Measurements from ENCODE around the gene AGAP1.

Gene AGAP1

DNA sequence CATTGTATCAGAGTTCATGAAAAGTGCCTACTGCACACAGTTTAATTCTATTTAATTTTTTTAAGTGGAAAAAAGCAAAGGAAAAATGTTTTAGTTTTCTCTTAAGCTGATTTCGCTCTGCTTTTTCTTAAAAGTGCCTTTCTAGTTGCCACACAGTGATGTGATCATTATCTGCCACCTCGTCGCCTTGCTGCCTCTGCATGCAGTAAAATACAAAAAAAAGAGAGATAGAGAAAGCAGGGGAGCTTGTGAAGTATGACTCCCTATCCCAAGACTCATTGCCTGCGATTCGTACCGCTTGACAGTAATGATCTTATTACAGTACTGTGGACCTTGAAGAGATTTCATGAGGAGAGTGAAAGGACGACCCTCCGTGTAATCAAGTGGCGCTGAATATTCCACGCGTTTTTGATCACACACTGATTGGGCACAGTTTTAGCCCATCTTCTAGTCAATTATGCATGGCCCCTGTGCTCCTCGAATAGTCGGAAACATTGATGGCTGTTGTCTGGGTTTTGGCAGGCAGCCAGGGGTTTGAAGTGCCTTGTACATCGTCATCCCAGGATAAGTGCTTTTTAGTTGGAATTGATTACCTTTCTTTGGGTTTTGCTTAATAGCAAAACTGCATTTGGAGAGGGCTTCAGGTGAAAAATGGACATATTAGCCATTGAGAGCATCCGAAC, 486.1 kb downstream of the AGAP1 start:
- DNase-seq, result no peak

DNA sequence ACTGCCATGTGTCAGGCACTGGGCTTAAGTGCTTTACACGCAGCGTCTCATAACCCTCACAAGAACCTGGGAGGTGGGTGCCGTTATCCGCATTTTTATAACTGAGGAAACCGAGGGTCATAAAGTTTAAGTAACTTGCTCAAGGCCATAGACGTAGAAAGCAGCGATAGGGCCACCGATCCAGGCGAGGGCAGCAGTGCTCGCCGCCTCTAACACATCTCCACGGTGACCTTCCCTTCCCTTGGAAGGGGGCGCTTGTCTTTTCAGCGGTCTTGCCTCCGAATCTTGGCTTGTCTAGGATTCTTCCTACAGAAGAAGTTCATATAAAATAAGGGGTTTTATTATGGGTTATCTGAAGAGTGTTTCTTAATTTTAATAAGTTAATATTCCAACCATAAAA, 487.8 kb downstream of the AGAP1 start:
- no peak for DNase-seq

DNA sequence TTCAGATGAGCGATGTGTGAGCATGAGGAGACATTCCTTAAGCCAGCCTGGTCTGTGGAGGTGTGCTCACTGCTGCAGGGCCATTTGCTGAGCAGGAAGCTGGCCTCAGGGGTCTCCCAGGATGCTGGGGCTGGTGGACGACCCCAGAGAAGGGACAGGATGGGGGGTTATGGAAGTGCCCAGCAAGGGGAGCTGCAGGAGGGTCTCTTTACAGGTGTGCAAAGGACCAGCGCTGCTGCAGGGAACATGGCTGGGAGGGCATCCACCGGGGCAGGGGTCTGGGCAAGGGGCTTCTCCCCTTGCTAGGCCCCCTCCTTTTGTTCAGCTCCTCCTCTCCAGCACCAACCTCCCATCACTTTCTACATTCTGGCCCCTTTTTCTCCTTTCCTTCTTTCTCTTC, 489.2 kb downstream of the AGAP1 start:
- DNase-seq, result no peak

DNA sequence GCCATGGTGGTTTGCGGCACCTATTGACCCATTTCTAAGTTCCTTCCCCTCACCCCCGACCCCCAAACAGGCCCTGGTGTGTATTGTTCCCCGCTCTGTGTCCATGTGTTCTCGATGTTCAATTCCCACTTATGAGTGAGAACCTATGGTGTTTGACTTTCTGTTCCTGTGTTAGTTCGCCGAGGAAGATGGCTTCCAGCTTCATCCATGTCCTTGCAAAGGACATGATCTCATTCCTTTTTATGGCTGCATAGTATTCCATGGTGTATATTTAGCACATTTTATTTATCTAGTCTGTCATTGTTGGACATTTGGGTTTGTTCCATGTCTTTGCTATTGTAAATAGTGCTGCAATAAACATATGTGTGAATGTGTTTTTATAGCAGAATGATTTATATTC, 490.7 kb downstream of the AGAP1 start:
- no peak for DNase-seq

DNA sequence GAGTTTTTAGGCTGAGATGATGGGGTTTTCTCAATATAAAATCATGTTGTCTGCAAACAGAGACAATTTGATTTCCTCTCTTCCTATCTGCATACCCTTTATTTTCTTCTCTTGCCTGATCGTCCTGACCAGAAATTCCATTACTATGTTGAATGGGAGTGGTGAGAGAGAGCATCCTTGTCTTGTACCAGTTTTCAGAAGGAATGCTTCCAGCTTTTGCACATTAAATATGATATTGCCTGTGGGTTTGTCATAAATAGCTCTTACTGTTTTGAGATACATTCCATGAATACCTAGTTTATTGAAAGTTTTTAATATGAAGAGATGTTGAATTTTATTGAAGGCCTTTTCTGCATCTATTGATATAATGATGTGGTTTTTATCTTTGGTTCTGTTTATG, 492.5 kb downstream of the AGAP1 start:
- no peak for DNase-seq

DNA sequence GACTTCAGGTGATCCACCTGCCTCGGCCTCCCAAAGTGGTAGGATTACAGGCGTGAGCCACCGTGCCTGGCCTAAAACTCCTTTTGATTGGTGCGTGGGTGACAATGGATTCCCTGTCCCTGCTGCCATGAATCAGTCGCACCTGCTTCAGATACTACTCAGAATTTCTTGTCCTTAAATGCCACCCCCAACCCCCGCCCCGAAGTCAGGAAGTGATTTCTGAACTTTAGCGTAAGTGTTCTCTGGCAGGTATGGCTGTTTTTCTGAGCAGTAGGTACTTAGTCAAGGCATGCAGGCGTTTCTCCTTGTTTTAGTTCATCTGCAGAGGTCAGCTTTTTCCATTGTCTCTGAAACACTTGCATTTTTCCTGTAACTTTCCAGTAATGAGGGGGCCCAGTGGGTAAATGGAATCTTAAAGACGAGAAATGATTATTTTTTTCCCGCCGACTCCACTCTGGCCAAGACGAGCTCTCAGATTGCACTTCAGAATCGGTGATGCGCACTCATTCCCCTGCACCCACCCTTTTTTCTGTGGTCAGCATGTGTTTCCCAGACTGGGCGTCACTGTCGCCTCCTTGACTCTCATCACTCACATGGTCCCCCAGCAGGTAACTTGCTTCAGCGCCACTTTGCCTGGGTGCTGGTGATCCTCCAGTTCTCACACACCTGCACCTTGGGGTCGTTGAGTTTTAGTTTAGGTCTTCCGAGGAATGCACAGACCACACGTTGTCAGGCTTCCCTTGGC, 494.6 kb downstream of the AGAP1 start:
- DNase-seq, result no peak

DNA sequence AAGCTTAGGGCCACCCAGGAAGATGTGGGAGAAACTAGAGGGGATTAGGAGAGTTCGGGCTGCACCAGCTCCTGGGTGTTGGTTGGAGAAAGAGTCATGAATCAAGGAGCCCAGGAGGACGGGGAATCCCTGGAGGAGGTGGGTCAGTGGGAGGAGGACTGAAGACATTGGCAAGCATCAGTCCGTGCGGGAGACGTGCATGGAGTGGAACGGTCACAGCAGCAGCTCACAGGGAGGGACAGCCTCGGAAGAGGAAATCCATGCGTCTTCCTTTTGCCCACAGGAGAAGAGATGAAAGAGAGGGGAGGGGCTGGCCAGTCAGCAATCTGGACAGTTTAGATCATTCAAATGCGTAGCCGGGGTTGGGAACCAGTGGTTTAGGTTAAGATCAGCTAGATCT, 495.7 kb downstream of the AGAP1 start:
- no peak for DNase-seq

DNA sequence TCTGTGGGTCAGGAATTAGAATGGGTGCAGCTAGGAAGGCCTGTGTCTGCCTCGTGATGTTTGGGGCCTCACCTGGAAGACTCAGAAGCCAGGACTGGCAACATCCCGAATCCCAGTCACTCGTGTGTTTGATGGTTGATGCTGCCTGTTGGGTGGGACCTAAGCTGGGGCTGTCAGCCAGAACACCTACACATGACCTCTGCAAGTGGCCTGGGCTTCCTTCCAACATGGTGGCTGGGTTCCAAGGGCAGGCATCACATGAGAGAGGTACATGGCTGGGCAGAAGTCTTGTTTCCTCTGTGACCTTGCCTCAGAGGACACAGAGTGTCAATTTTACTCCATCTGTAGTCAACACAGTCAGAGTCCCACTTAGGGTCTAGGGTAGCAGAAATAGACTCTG, 496.5 kb downstream of the AGAP1 start:
- DNase-seq, result no peak

DNA sequence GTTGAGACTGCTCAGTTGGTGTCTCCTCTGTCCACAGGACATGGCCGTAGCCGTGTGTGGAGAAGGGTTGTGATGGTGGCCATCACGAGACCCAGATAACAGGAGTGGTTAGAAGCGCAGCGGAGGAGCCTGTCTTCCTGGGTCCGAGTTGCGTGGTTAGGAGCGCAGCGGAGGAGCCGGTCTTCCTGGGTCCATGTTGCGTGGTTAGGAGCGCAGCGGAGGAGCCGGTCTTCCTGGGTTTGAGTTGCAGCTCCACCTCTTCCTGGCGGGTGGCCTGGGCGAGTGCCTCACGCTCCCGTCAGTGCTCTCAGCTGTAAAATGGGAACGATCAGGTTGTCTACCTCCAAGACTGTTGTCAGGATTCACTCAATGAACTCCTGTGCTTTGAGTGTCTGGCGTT, 498.2 kb downstream of the AGAP1 start:
- no peak for DNase-seq

DNA sequence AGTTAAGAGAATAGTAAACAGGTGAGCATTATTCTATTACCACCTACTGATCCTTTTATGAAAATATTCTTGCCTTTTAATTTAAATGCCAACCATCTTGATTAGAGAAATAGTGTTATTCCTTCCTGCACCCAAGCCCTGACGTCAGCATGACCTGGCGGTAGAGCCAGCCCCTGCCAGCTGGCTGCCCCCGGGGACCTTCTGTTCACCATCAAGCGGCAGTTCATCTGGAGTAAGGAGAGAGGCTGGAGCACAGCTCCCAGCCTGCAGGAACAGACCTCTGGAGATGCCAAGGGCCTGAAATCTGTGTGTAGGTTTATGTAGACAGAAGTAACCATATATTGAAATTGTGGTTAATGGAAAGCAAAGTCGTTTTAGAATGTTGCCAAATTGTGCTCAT, 502.6 kb downstream of the AGAP1 start:
- no peak for DNase-seq

DNA sequence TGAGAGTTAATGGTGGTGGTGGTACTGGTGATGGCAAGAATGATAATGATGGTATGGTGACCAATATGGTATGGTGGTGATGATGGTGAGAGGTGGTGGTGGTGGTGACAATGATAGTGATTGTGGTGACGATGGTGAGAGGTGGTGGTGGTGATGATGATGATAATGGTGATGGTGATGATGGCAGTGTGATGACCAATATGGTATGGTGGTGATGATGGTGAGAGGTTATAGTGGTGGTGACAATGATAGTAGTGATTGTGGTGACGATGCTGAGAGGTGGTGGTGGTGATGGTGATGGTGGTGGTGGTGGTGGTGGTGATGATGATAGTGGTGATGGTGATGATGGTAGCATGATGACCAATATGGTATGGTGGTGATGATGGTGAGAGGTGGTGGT, 505.2 kb downstream of the AGAP1 start:
- no peak for DNase-seq

DNA sequence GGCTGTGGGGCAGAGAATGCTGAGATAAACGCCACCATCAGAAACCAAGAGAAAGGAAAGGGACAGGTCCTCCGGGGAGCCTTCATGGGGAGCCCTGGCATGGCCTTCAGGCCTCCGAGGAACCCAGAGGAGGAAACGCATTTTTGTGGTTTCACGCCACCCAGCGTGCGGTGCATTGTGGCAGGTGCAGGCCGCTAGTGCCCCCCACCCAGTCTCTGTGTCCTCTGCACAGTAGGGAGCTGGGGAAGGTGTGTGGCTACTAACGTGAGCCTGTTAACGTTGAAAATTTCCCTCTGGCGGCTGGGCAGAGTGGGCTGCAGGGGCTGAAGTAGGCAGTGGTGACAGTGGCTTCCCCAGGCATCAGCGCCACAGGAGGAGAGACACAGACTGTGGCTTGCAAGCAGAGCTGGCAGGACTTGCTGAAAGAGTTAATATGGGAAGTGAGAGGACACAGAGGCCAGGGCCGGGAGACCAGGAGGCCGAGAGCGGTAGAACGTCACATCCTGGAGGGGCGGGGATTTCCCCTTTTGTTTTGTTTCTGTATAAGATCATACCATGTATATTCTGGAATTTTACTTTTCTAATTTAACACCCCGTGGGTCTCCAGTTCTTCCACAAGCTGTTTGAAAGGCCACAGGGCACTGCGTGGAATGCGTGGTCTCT, 507.5 kb downstream of the AGAP1 start:
- no peak for DNase-seq

DNA sequence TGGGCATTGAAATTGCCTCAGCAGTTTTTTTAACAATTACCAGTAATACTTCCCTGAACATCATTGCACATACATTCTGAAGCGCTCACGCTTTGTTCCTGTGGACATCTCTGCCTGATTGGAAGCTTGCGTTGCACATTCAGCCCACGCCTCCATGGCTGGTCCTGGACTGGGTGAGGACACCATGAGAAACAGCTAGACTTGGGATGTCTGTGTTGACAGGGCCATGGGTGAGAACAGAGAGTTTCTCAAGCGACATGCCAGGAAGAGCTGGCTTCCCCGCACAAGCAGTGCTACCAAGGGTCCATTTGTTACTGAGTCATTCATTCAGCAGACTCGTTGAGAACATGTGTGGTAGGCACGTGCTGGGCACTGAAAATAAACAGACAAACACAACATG, 508.0 kb downstream of the AGAP1 start:
- DNase-seq, result no peak

DNA sequence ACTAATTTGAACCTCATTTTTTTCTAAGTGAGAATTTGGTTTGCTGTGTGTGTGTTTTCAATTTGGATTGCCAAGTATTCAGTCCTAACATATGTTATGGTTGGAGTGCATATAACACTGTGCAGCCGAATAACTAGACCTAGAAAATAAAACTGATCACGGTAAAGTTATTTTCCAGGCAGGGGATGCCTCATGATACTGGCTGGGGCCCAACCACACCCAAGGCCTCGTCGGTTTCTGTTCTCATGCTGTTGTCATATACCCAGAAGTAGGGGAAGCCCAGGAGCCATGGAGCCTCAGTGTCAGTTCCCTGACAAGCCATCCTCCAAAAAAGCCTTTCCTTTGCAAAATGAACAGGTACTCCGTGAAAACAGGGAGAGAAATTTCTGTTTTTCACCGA, 514.2 kb downstream of the AGAP1 start:
- no peak for DNase-seq

DNA sequence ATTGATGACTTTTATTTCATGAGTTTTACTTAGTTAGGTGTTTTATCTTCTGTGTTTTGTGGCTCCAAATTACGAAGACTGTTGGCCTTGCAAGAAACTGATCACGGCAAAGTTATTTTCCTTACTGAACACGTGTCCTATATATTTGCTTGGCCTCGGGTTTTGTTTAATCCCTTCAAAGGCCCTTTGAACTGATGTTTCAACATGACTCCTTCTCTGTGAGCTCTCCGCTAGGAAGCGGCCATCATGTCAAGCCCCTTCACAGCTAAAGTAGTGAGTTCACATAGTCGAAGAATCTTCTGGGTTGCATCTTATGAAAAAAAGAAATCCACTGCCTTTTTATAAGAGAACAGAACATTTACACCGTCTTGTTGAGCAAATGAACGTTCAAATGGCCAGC, 515.0 kb downstream of the AGAP1 start:
- no peak for DNase-seq

DNA sequence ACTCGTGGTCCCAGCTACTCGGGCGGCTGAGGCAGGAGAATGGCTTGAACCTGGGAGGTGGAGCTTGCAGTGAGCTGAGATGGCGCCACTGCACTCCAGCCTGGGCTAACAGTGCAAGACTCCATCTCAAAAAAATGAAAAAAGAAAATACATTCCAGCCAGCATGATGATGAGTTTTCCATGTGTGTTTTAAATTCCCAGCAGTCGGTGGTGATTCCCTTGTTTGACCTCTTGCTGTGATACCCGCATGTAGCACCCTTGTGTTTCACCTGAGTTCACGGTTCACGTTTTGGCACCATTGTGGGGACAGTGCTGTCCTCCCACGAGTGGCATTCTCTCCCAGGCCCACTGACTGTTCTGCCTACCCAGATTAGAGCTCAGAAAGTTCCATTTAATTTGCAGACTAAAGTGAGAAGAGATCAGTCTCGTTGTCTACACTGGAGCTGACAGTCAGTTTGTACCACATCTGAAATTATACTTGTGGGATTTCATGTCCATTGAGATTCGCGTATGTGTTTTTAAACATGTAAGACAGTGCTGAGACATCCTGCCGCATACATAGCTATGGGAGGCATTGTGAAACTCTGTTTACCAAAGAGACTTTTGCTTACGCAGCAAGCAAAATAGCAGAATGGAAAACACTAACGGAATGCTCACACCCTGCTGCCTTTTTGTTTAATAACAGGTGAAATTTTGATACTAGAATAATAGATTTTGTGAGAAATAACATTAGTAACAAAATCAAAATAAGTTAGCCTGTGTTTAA, 517.3 kb downstream of the AGAP1 start:
- DNase-seq, result no peak

DNA sequence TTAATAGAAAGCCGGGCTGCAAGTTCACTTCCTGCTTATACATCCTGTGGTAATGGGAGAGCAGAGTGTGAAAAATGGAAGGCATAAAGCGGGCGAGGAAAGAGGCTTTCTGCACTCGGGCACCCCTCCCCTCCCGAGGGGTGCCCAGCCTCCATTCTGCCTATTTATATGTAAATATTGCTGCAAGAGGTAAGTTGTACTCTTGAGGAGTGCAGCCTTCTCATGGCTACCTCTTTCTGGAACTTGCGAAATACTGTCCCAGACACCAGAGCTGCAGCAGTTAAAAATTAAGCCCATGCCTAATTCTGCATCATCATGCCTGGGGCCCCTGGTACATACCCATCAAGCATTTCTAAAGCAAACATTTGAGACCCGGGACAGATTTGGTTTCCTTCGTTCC, 518.3 kb downstream of the AGAP1 start:
- DNase-seq, result no peak

DNA sequence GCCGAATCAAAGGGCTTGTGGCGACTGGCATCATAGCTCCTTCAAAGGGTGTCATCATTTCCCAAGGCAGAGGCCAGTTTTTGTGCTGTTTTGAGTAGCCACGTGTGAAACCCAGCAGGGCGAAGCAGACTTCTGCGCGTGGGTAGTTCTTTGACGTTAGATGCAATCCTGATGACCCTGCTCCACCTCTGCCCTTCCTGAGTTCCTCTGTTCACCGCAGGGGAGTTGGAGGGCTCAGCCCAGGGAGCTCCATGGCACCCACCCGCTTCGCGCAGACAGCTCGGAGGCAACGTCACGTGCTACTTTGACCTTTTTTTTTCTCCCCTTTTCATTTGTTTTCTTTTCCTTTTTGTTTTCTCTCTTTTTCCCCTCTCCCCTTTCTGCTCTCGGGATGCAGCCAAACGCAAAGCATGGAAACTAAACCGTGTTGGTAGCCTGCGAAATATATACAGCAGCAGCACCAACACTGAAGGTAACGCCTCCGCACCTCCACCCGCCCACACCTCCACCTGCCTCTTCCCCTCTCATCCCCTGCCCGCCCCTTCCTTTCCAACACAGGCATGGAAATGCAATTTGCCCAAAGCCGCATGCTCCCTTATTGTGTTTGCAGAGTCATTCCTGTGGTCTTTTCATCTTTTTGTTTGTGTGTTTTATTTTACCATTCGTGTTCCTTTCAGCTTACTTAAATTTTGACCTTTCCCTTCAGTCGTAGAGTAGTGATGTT, 520.7 kb downstream of the AGAP1 start:
- no peak for DNase-seq

DNA sequence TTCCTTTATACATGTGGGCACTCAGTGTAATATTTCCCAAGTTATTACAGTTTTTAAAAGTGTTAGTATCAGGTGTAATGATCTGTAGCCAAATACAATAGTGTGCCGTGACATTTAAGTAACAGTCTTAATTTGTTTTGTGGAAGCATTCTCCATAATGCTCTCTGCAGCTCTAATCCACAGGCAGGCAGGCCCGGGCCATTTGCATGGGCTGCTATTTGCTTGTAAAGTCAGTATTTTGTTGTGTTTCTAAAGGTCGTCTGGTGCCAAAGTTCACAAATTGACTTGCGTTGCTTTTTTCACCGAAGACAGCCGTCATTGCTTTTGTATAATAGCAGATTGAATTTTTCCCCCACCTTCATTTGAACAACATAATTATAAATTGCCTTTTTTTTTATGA, 521.3 kb downstream of the AGAP1 start:
- DNase-seq, result no peak

DNA sequence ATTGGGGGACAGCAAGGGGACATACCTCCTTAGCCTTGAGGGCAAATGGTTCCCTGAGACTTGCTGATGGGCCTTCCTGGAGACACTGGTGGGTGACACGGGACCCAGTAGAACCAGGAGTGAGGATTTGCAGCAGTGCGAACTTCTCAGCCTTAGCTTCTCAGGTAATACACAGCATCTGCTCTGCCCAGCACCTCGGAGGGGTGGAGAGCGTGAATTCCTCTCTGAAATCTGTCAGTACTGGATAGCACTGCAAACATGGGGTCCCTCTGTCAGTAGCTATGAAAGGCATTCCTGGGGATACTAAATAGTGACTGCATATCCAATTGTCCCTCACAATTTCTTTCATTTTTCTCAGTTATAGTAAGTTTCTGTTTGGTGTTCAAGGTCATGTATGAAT, 522.7 kb downstream of the AGAP1 start:
- no peak for DNase-seq

DNA sequence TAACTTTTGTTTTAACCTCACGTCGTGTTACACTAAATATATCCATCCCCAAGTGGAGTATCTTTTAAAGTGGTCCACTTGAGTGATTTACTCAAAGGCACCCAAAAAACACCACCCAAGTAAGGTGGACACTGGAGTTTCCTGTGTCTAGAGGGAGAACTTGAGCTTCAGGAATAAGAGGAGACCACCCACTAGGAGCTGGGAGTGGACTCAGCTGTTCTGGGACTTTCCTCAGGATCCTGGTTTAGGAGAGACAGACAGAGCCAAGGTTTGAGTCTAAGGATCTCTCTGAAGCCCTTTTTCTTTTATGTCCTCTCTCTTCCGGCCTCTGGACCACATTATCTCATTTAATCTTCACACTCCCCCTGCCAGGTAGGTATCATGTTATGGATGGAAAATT, 523.6 kb downstream of the AGAP1 start:
- DNase-seq, result no peak

DNA sequence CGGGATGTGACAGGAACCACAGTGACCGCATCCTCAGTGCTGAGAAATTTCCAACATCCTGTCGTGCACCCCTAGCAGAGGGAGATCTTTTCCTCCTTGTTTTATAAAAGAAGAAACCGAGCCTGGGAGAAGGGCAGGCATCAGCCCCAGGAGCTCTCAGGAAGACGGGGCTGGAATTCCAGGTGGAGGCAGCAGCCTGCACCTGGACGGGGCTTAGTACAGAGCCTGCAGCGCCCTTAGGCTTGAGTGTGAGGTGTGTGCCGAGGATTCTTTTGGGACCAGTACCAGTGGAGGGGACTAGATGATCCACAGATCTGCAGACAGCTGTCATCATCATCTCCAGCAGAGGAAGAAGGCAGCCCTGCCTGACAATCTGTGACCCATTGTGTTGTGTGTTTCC, 525.6 kb downstream of the AGAP1 start:
- DNase-seq, result no peak

DNA sequence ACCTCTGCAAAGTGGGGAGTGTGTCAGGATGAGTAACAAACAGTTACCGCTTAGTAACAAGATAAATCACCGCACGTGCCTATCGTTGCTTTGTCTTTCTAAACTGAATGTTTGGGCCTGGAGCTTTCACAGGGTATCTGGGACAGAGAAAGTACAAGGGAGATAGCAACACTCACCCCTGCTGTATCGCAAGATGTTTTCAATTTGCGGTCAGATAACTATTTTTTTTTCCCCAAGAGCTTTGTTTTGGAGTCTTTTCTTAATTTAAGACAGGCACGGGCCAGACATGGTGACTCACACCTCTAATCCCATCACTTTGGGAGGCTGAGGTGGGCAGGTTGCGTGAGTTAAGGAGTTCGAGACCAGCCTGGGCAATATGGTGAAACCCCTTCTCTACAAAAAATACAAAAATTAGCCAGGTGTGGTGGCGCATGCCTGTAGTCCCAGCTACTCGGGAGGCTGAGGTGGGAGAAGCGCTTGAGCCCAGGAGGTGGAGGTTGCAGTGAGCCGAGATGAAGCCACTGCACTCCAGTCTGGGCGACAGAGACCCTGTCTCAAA, 527.7 kb downstream of the AGAP1 start:
- DNase-seq, result no peak

Data from effector CD8-positive, alpha-beta T cell (primary cell).